ENCODE data around the gene TOMM34.

Gene TOMM34

GRCh38 chr20:44909872-44910689, 50.1 kb downstream of the TOMM34 start, which contains the start of gene PABPC1L:
PABPC1L (plus strand) TSS chr20:44910060; CDS start chr20:44910144, 84 bp downstream.
- no peaks in the 10 kb centered on the region for H3K9me3 Mint-ChIP-seq
- peak; percentile 83 for DNase-seq
- CTCF ChIA-PET, result interaction anchor here (0.8 to 1.9 kb wide), 7 partner anchors 21 to 186 kb away, joined by 3 to 6 read pairs (median 3); partner anchors contain the start of gene YWHAB
- H3K27me3 Mint-ChIP-seq, result no peaks in the 10 kb centered on the region
- H3K27ac Mint-ChIP-seq, result peak within 1 kb of the TSS; percentile 77
- peaks cover 45% of the 10 kb centered on the region for H3K4me1 Mint-ChIP-seq
- H3K4me3 Mint-ChIP-seq, result peak within 1 kb of the TSS; percentile 88
- peaks cover 50% of the 10 kb centered on the region for H3K36me3 Mint-ChIP-seq

GRCh38 chr20:44908987-44909871, 51.0 kb downstream of the TOMM34 start:
- DNase-seq, result no peak
- CTCF ChIA-PET, result interaction anchor here (1.5 to 1.9 kb wide), 2 partner anchors 20 to 186 kb away, joined by 4 to 6 read pairs; no protein-coding TSS in a partner anchor
- H3K4me1 Mint-ChIP-seq, result peaks cover 37% of the 10 kb centered on the region
- H3K9me3 Mint-ChIP-seq, result no peaks in the 10 kb centered on the region
- peak overlapping the region; percentile 88 for H3K4me3 Mint-ChIP-seq
- peaks cover 57% of the 10 kb centered on the region for H3K36me3 Mint-ChIP-seq
- H3K27ac Mint-ChIP-seq, result peak overlapping the region; percentile 77
- H3K27me3 Mint-ChIP-seq, result no peaks in the 10 kb centered on the region

- CTCF ChIA-PET, result no interaction called here
- DNase-seq, result no peak
- H3K36me3 Mint-ChIP-seq, result peaks cover 70% of the 10 kb centered on the region
- no peak overlapping the region for H3K4me3 Mint-ChIP-seq
- no peak overlapping the region for H3K27ac Mint-ChIP-seq
- no peaks in the 10 kb centered on the region for H3K27me3 Mint-ChIP-seq
- H3K9me3 Mint-ChIP-seq, result no peaks in the 10 kb centered on the region
- peaks cover 25% of the 10 kb centered on the region for H3K4me1 Mint-ChIP-seq
Measured at GRCh38 chr20:44904377-44904776, 55.8 kb downstream of the TOMM34 start.

- Mint-ChIP-seq H3K4me1 (peaks cover 36% of the 10 kb centered on the region), H3K27ac (no peak overlapping the region), H3K36me3 (peaks cover 68% of the 10 kb centered on the region), H3K27me3 (no peaks in the 10 kb centered on the region), H3K9me3 (no peaks in the 10 kb centered on the region), H3K4me3 (no peak overlapping the region)
- DNase-seq, result no peak
- CTCF ChIA-PET, result no interaction called here
Measured at GRCh38 chr20:44901974-44902373, 58.2 kb downstream of the TOMM34 start.

- peaks cover 68% of the 10 kb centered on the region for H3K36me3 Mint-ChIP-seq
- H3K4me1 Mint-ChIP-seq, result peaks cover 51% of the 10 kb centered on the region
- no peak for DNase-seq
- H3K9me3 Mint-ChIP-seq, result no peaks in the 10 kb centered on the region
- CTCF ChIA-PET, result interaction anchor here (1.8 kb wide), 1 partner anchor 12 kb away, joined by 4 read pairs; no protein-coding TSS in a partner anchor
- H3K27me3 Mint-ChIP-seq, result no peaks in the 10 kb centered on the region
- no peak overlapping the region for H3K4me3 Mint-ChIP-seq
- peak overlapping the region; percentile 78 for H3K27ac Mint-ChIP-seq
Measured at GRCh38 chr20:44900231-44900854, 59.9 kb downstream of the TOMM34 start.

GRCh38 chr20:44897133-44897532, 63.1 kb downstream of the TOMM34 start:
- no peak overlapping the region for H3K27ac Mint-ChIP-seq

GRCh38 chr20:44896583-44896982, 63.6 kb downstream of the TOMM34 start:
- Mint-ChIP-seq H3K27ac (peak overlapping the region; percentile 49), H3K36me3 (peaks cover 65% of the 10 kb centered on the region), H3K4me1 (peaks cover 79% of the 10 kb centered on the region), H3K27me3 (no peaks in the 10 kb centered on the region), H3K9me3 (no peaks in the 10 kb centered on the region), H3K4me3 (no peak overlapping the region)
- CTCF ChIA-PET, result interaction anchor here (1.3 to 1.5 kb wide), 2 partner anchors 7 to 9 kb away, joined by 3 to 4 read pairs; no protein-coding TSS in a partner anchor
- no peak for DNase-seq

More at GRCh38 chr20:44897133-44897532, 63.1 kb downstream of the TOMM34 start:
- Mint-ChIP-seq H3K36me3 (peaks cover 64% of the 10 kb centered on the region), H3K4me1 (peaks cover 73% of the 10 kb centered on the region), H3K9me3 (no peaks in the 10 kb centered on the region), H3K27me3 (no peaks in the 10 kb centered on the region), H3K4me3 (no peak overlapping the region)
- CTCF ChIA-PET, result interaction anchor here (1.3 to 1.5 kb wide), 2 partner anchors 8 to 9 kb away, joined by 3 to 4 read pairs; no protein-coding TSS in a partner anchor
- no peak for DNase-seq

- CTCF ChIA-PET, result no interaction called here
- no peak overlapping the region for H3K4me3 Mint-ChIP-seq
- DNase-seq, result no peak
- peaks cover 77% of the 10 kb centered on the region for H3K4me1 Mint-ChIP-seq
- no peaks in the 10 kb centered on the region for H3K9me3 Mint-ChIP-seq
- H3K36me3 Mint-ChIP-seq, result peaks cover 61% of the 10 kb centered on the region
- no peaks in the 10 kb centered on the region for H3K27me3 Mint-ChIP-seq
- no peak overlapping the region for H3K27ac Mint-ChIP-seq
Measured at GRCh38 chr20:44894959-44895358, 65.2 kb downstream of the TOMM34 start.

Data from activated naive CD4-positive, alpha-beta T cell treated with anti-CD3 and anti-CD28 coated beads, Interleukin-2, amount 10 ng/mL, durations not matched to agents 7 days and 5 days (primary cell).